ENCODE measurements around the gene ADH5. TPM values are rescaled to one million over a fixed set of nuclear protein-coding genes. Genes with fewer than 3 reads are reported as not detected.
"Not testable (repeated sequence)": the region's sequence is repeated elsewhere in the genome, so short reads cannot be mapped to it uniquely, and the experiment has no call there.

The ADH5 gene
- total and polyA plus RNA-seq, 9 of the 15 experiments (the other 6 are each of a cell fraction or from before 2014, with no cell fraction given) = 115 to 310 (median 200) TPM

GRCh38 chr4:99091841-99092240, 3.3 kb upstream of the ADH5 start:
- BruUV-seq (replicated peaks); H3K27me3 ChIP-seq (ENCODE audit: control insufficient read depth in 2 of 2, insufficient read depth in 2 of 2, low read length in 2 of 2); H4K20me1 ChIP-seq (replicated peaks; ENCODE audit: control insufficient read depth, insufficient read depth, low read length); H3K9me3 ChIP-seq (replicated peaks; ENCODE audit: control insufficient read depth, insufficient read depth, low read depth, low read length); ATAC-seq; H3K36me3 ChIP-seq (ENCODE audit: control insufficient read depth, insufficient read depth, low read length); in situ Hi-C loops (cut with MboI); FAIRE-seq; H3K4me1 ChIP-seq (replicated peaks in 1 of 2; ENCODE audit: control insufficient read depth in 2 of 2, insufficient read depth in 2 of 2, low read length in 2 of 2); intact Hi-C loops (cut with micrococcal nuclease); H3K9me1 ChIP-seq (ENCODE audit: control insufficient read depth, insufficient read depth, low read length); POLR2A ChIA-PET: not testable (repeated sequence)
- Histone ChIP-seq H3K27ac (ENCODE audit: extremely low read depth, low read depth, low read length) (peak overlapping the region; percentile 90), H3K4me2 (ENCODE audit: insufficient read depth, low read length) (peak overlapping the region; percentile 94), H3K79me2 (ENCODE audit: control insufficient read depth, insufficient read depth, low read length) (peaks cover 55% of the 10 kb centered on the region), H3K4me3 (peak overlapping the region; percentile 92), H3K9ac (ENCODE audit: insufficient read depth in 1 of 2, low read depth in 2 of 2, low read length in 2 of 2) (peak overlapping the region in 1 of 2 experiments; percentile 92; a peak in 2 of 4 replicates), H2AFZ (ENCODE audit: low read depth, low read length) (peak overlapping the region; percentile 37; the same call in 1 of the 2 replicates)
- DNase-seq (ENCODE audit: extremely low read depth in 1 of 4, low spot score in 3 of 4) = peak in 1 of 4 experiments; percentile 24
- 5% methylated on average over 2 of the region's 2 CpGs for WGBS (ENCODE audit: insufficient coverage, low coverage, missing lambda C conversion rate)
- CTCF ChIA-PET (ENCODE audit: low intra/inter-chr PET ratio) = interaction anchor here (0.7 kb wide), 1 partner anchor 26 kb away, joined by 5 read pairs; no protein-coding TSS in a partner anchor

- Histone ChIP-seq H3K4me2 (ENCODE audit: insufficient read depth, low read length) (peak overlapping the region; percentile 94), H3K27ac (ENCODE audit: extremely low read depth, low read depth, low read length) (peak overlapping the region; percentile 90), H3K4me1 (replicated peaks in 1 of 2; ENCODE audit: control insufficient read depth in 2 of 2, insufficient read depth in 2 of 2, low read length in 2 of 2) (peaks cover 4 to 7% of the 10 kb centered on the region in 2 experiments; a peak in 3 of 5 replicates), H3K9me1 (ENCODE audit: control insufficient read depth, insufficient read depth, low read length) (no peaks in the 10 kb centered on the region), H3K9me3 (replicated peaks; ENCODE audit: control insufficient read depth, insufficient read depth, low read depth, low read length) (no peaks in the 10 kb centered on the region), H2AFZ (ENCODE audit: low read depth, low read length) (peak overlapping the region; percentile 37), H3K27me3 (ENCODE audit: control insufficient read depth in 2 of 2, insufficient read depth in 2 of 2, low read length in 2 of 2) (no peaks in the 10 kb centered on the region), H3K79me2 (ENCODE audit: control insufficient read depth, insufficient read depth, low read length) (peaks cover 62% of the 10 kb centered on the region), H3K9ac (ENCODE audit: insufficient read depth in 1 of 2, low read depth in 2 of 2, low read length in 2 of 2) (peak overlapping the region in 1 of 2 experiments; percentile 92; a peak in 2 of 4 replicates), H4K20me1 (replicated peaks; ENCODE audit: control insufficient read depth, insufficient read depth, low read length) (no peaks in the 10 kb centered on the region), H3K36me3 (ENCODE audit: control insufficient read depth, insufficient read depth, low read length) (no peaks in the 10 kb centered on the region), H3K4me3 (peak overlapping the region; percentile 92)
- CTCF ChIA-PET (ENCODE audit: low intra/inter-chr PET ratio) = interaction anchor here (0.7 kb wide), 1 partner anchor 27 kb away, joined by 5 read pairs; no protein-coding TSS in a partner anchor
- peak in 1 of 4 experiments; percentile 38 for DNase-seq (ENCODE audit: extremely low read depth in 1 of 4, low spot score in 3 of 4)
- POLR2A ChIA-PET = no interaction called here
- ATAC-seq = peak; percentile 43
- intact Hi-C loops (cut with micrococcal nuclease) = no loop called here
- FAIRE-seq = no peak
- BruUV-seq (replicated peaks) = no TSS peak
- TF ChIP-seq KDM1A (IDR thresholded peaks at IDR 0.05) (no peak), HDAC2 (IDR thresholded peaks at IDR 0.05) (no peak), RREB1 (CRISPR knock-in tag; IDR thresholded peaks at IDR 0.05) (no peak), TCF3 (CRISPR knock-in tag; IDR thresholded peaks at IDR 0.05) (no peak), STAG1 (CRISPR knock-in tag; IDR thresholded peaks at IDR 0.05; ENCODE audit: borderline replicate concordance) (no peak), SPI1 (IDR thresholded peaks at IDR 0.05; ENCODE audit: borderline replicate concordance, low read depth, low read length) (peak; percentile 39; the same call in 1 of the 2 replicates)
- in situ Hi-C loops (cut with MboI) = no loop called here
- WGBS (ENCODE audit: insufficient coverage, low coverage, missing lambda C conversion rate) = 0% methylated on average over 2 of the region's 2 CpGs
Measured at GRCh38 chr4:99091216-99091575, 2.6 kb upstream of the ADH5 start.
